Pulmonary artery endothelial cell (primary cell): Measurements from ENCODE around the gene PLIN3. TPM values are rescaled to one million over a fixed set of nuclear protein-coding genes. Genes with fewer than 3 reads are reported as not detected.
"Not testable (repeated sequence)": the region's sequence is repeated elsewhere in the genome, so short reads cannot be mapped to it uniquely, and the experiment has no call there.

Source experiments
- DNase-seq: peaks from one replicate; pipeline ENCODE4 v3.0.0-alpha.2; 2011; ENCODE audit warnings: low read depth, low spot score
- total RNA-seq: library from RNA; depleted of rRNA; stranded (reverse); fragments of >200 nt; gene quantifications from 2 replicates; pipeline ENCODE4 v1.2.3, GENCODE V29; 2014

The PLIN3 gene
- total RNA-seq, 1 donor from 2014 or later, result 121 TPM

GRCh38 chr19:4849019-4849418 lies 18.4 kb downstream of the PLIN3 start:
- no peak for DNase-seq

GRCh38 chr19:4847190-4847973 lies 20.1 kb downstream of the PLIN3 start:
- no peak for DNase-seq

- DNase-seq, result not testable (repeated sequence)
Measured at GRCh38 chr19:4845975-4846374, 21.5 kb downstream of the PLIN3 start.

- DNase-seq, result no peak
Measured at GRCh38 chr19:4844348-4845179, 22.9 kb downstream of the PLIN3 start.

- no peak for DNase-seq
Measured at GRCh38 chr19:4843647-4843965, 23.9 kb downstream of the PLIN3 start.

- DNase-seq, result no peak
Measured at GRCh38 chr19:4839192-4839591, 28.3 kb downstream of the PLIN3 start.

- DNase-seq, result no peak
Measured at GRCh38 chr19:4832776-4833175, 34.7 kb downstream of the PLIN3 start.

- DNase-seq, result not testable (repeated sequence)
Measured at GRCh38 chr19:4831979-4832340, 35.5 kb downstream of the PLIN3 start.

- no peak for DNase-seq
Measured at GRCh38 chr19:4831304-4831978, 36.0 kb downstream of the PLIN3 start, which contains the start of gene TICAM1. TSS of gene TICAM1 (minus strand) at chr19:4831712. CDS start at chr19:4818377, 13,335 bp downstream.

- no peak for DNase-seq
Measured at GRCh38 chr19:4830768-4831265, 36.6 kb downstream of the PLIN3 start.

GRCh38 chr19:4830332-4830731 lies 37.1 kb downstream of the PLIN3 start:
- no peak for DNase-seq

GRCh38 chr19:4829001-4829712 lies 38.3 kb downstream of the PLIN3 start:
- no peak for DNase-seq

GRCh38 chr19:4823577-4823976 lies 43.9 kb downstream of the PLIN3 start:
- no peak for DNase-seq

- DNase-seq, result not testable (repeated sequence)
Measured at GRCh38 chr19:4822354-4822753, 45.1 kb downstream of the PLIN3 start.

- DNase-seq, result no peak
Measured at GRCh38 chr19:4821265-4821664, 46.2 kb downstream of the PLIN3 start.

GRCh38 chr19:4817467-4818277 lies 49.8 kb downstream of the PLIN3 start:
- no peak for DNase-seq

GRCh38 chr19:4816950-4817278 lies 50.6 kb downstream of the PLIN3 start:
- DNase-seq, result no peak

- DNase-seq, result no peak
Measured at GRCh38 chr19:4816202-4816949, 51.1 kb downstream of the PLIN3 start.

GRCh38 chr19:4815426-4816201 lies 51.9 kb downstream of the PLIN3 start:
- DNase-seq, result peak; percentile 79
